Measurements from ENCODE around the gene PHOSPHO1.

The PHOSPHO1 gene

DNA sequence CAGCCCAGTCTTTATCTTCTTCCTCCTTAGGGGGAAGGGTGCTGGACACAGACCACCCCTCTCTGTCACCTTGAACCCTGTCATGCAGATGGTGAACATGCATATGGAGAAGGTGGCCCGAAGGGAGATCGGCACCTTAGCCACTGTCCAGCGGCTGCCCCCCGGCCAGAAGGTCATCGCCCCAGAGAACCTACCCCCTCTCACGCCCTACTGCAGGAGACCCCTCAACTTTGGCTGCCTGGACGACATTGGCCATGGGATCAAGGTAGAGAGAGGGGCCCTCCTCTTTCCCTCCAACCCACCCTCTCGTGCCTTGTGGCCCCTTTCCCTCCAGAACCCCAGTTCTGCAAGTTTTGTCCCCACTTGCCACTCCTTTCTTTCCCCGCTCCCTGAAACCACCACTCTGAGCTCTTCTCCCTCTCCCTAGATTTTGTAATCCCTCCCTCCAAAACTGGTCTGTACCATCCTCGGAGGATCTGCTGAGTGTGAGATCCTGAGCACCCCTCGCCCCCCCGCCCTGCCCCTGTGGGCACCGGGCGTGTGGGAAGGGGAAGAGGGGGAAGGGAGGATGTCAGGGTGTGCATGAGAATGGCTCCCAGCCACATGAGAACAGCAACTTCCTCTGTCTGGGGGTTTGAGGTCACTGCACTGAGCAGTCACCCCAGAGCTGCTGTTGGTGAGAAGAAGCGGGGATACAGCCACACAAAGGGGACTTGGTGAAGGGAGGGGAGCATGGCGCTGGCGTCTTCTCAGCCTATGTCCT lies 12.8 kb downstream of the PHOSPHO1 start:
- DNase-seq, result no peak

DNA sequence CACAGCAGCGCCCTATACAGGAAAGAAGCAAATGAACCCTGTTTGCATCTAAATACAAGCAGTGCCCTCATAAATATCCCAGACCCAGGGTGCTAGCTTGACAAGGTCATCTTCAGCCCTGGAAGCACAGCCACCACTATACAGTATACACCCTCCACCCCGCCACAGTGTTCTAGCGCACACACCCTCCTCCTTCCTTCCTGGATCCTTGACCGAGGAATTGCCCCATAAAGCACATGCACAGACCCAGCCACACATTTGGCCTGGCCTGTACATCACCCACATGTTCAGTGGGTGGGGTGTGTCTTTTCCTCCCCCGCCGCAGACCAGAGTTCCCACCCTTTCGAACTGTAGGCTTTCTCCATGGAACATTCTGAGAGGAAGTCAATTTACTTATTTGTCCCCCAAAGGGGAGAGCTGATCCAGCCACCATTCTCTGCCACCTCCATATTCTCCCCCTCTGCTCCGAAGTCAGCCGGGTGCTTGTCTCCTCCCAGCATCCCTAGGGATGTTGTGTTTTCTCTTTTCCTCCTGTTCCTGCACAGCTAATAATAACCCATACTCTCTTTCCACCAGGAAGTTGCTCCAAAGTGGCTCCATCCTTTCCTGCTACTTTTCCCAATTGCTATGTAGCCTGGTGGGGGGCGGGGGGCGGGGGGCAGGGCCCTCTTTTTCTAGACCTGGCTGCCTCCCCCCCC lies 13.5 kb downstream of the PHOSPHO1 start:
- no peak for DNase-seq

DNA sequence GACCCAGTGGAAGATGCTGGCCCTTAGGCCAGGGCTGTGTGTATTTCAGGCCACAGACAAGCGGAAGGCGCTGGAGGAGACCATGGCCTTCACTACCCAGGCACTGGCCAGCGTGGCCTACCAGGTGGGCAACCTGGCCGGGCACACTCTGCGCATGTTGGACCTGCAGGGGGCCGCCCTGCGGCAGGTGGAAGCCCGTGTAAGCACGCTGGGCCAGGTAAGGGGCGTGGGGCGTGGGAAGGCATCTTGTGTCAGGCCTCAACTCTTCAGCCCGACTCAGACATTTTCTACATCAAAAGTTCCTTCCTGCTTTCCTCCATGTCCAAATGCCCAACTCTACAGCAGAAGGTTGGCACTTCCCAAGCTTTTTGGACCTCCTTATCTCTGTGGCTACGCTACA lies 14.1 kb downstream of the PHOSPHO1 start:
- DNase-seq, result no peak

DNA sequence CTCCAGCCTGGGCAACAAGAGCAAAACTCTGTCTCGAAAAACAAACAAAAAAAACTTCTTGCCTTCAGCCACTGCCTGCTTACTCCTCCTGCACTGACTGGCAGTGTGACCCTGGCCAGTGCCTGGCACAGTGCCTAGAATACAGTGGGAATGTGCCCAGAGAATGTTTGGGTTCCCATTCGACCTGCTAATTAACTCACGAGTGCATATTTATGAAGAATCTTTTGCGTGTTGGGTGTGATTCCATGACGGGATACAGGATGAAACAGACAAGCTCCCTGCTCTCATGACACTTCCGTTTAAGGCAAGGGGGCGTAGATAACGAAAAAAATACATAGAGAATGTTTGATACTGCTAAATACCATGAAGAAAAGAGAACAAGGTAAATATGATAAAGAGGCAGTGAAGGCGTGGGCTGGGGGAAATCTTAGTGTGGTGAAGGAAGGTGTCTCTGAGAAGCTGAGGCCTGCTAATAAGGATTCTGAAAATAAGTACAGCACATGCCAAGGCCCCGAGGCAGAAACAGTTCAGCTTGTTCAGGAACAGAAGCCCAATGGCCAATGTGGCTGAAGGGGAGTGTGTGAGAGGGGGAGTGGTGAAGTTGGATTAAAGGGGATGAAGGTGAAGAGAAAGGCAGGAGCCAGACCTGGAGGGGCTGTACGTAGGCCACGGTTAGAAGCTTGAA lies 15.8 kb downstream of the PHOSPHO1 start:
- no peak for DNase-seq

DNA sequence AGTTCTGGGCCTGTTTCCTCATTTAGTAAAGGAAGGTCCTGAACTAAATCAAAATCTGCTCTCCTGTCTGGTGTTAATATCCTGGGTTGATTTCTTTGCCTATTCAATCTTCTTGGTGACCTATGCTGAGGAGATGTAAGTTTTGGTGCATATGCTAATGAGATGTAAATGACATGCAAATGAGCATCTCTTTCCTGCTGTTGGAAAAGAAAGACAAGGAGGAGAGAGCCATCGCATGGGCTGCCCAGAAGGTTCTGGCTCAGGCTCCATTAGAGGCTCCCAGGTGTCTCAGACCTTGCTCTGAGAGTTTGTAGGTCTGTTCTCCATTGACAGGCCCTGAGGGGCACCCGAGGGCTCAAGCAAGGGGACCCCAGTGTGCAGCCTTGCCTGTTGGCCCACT lies 16.7 kb downstream of the PHOSPHO1 start:
- no peak for DNase-seq

DNA sequence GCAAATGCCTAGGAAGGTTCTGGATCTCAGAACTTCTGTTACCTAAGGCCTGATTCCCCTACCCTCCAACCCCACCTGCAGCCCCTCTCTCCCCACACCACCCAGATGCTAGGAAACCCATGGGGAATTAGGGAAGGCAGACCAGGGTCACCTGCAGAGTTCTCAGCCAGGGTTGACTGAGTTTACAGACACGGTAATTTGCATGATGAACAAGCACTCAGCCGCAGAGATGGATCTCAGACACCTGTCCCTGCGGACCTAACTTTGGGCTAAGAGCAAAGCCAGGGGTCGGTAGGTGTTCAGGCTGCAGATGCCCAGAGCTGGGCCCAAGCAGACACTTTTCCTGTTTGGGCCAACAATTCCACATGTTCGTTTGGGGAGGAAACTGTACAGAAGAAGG lies 17.2 kb downstream of the PHOSPHO1 start:
- DNase-seq, result no peak

DNA sequence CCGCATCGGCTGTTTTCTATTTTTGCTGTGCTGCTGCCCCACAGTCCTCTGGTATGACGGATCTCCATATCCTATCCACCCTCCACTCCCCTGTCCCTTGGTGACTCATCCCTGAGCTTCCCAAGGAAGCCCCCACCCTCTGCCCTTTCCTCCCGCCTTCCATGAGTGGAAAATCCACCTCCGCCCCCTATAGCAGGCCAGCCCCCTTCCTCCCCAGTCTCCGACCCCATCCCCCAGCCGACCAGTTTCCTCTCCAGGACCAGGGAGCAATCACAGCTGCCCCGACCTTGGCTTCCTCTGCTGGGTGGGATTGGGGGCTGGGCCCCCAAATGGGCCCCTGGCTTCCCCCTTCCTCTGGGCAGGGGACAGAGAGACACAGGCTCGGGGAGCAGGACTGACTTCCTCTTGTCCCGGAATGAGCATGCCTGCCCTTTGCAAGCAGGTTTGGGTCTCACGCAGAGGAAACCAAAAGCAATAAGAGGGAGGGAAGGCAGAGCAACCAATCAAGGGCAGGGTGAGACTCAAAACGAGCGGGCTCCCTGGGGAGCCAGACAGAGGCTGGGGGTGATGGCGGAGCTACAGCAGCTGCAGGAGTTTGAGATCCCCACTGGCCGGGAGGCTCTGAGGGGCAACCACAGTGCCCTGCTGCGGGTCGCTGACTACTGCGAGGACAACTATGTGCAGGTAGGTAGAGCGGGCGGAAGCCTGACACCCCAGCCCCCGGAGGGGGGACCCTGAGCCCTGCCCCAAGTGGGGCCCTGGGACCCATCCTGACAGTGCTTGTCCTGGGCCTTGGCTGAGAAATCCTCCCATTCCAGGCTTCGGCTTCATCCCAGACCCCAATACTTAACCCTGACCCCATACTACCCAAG lies 20.2 kb downstream of the PHOSPHO1 start, which contains the start of the genes ABI3 and GNGT2:
TSS of gene ABI3 (plus strand) at position 550 of the 872 bp plus-strand sequence. CDS start at position 568, 18 bp downstream.
TSS of gene GNGT2 (minus strand) at position 417 of the 872 bp plus-strand sequence. CDS start 3,152 bp downstream, outside the sequence.
- DNase-seq, result no peak

DNA sequence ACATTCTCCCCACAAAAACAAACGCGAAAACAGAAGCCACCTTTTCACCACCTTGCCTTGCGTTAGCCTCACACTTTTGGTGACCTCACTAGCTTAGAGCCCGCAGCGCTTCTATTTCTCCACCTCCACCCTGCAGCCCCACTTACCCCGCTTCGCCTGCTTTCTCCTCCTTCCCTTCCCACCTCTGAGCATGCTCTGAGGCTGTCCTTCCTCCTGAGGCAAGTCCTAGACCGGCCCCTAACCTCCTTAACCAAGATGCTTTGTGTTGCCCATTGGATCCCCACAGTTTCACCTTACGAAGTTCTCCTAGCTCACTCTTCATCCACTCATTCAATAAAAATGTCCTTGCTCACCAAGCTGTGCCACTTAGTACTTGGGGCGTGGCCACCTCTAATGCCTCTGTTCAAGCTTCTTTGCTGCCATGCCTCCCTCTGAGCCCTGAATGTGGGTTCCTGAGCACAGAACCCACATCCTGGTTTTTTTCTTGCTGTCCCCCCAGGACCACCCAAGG lies 21.5 kb downstream of the PHOSPHO1 start:
- no peak for DNase-seq

DNA sequence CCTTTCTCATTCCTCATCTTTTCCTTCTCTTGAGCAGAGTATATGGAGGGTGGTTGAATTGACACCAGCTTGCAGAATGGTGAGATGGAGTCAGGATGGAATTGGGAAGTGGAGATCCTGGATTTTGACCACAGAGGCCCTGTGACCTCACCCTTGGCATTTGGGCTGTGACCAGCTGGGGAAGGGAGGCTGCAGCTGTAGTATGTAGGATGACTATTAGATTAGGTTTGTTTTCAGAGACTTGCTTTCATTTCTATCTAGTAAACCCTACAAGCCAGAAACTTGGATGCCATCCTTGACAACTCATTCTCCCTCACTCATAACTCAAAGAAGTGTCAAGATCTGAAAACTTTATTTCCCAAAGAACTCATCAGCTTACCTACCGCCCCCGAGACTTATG lies 26.1 kb downstream of the PHOSPHO1 start:
- no peak for DNase-seq

DNA sequence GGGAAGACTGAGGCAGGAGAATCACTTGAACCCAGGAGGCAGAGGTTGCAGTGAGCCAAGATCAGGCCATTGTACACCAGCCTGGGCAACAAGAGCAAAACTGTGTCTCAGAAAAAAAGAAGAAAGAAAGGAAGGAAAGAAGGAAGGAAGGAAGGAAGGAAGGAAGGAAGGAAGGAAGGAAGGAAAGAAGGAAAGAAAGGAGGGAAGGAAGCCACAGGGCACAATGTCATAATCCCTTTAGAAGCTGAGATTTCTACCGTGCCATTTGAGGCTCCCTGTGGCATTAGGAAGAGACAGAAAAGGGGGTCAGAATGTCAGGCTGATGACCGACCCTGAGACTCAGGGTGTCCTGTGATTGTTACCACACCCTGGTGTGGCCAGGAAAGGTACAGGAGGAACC lies 26.8 kb downstream of the PHOSPHO1 start:
- no peak for DNase-seq

DNA sequence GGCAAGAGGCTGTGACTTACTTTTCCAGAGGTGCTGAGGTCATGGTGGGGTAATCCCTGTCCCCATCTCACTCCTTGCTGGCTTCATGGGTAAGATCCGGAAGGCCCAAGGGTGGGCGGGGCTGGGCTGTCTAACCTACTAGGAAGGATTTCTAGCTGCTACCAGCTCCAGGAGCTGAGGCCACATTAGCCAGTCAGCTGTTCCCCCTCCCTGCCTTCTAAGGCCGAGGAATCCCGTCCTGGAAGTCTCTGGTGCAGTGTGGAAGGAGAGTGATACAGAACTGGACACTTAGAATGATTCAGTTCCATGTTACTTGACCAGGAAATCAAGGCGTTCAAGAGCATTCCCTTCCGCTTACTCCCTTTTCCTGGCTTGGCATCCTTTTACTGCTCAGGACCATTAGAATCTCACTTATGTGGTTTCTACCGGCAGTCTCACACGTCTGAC lies 29.1 kb downstream of the PHOSPHO1 start:
- DNase-seq, result no peak

DNA sequence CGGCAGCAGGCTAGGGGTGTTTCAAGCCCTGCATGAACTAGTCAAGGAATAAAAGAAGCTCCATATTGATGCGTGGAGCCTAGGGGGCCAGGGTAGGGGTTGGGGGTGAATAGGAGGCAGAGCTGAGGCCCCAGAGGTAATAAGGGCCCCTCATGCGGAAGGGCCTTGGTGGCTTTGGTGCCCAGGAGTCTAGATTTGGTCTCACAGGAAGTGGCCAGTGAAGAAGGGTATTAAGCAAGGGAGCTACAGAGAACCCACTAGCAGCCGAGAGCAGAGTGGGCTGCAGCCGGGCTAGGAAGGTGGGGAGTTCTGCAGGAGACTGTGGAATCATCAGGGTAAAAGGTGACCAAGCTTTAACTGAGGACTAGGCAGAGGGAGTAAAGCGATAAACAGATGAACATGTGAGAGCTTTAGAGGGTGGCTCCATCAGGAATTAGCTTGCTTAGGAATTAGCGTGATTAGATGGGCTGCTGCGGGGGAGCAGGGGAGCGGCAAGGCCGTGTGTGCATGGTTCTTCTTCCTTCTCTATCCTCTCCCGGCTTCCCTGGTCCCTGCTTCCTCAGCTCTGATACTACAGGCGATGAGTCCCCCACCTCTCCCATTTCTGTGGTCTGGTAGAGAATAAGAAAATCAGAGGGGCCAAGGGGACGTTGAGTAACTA lies 30.0 kb downstream of the PHOSPHO1 start:
- no peak for DNase-seq

DNA sequence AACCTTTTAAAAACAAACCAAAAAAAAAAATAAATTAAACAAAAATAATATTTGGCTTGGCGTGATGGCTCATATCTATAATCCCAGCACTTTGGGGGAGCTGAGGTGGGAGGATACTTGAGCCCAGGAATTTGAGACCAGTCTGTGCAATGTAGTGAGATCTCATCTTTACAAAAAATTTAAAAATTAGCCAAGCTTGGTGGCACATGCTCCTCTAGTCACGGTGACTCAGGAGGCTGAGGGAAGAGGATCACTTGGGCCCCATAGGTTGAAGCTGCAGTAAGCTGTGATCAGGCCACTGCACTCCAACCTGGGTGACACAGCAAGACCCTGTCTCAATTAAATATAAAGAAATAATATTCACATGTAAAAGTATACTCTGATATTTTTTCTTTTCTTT lies 32.4 kb downstream of the PHOSPHO1 start:
- no peak for DNase-seq

DNA sequence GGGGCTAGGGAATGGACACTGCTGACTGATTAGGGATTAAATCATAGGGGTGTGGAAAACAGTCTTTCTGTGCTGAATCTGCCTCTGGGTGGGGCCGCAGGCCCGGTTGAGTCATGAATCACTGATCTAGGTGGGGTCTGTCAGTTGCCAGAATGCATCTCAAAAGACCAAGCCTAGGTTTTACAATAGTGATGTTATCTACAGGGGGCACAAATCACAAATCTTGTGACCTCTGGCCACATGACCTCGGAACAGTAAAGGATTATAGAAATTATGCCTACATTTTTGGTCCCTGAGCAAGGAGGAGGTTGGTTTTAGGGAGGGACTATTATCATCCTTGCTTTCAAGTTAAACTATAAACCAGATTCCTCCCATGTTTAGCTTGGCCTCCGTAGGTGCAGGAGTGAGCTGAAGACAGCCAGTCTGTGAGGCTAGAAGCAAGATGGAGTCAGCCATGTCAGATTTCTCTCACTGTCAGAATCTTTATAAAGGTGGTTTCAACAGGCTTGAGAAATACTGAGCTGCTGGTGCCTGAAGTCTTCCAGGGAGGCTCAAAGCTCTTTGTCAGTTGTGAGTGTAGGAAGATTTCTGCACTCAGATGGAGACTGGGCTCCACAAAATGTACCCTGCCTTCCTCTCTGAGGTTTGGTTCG lies 33.1 kb downstream of the PHOSPHO1 start:
- DNase-seq, result no peak

DNA sequence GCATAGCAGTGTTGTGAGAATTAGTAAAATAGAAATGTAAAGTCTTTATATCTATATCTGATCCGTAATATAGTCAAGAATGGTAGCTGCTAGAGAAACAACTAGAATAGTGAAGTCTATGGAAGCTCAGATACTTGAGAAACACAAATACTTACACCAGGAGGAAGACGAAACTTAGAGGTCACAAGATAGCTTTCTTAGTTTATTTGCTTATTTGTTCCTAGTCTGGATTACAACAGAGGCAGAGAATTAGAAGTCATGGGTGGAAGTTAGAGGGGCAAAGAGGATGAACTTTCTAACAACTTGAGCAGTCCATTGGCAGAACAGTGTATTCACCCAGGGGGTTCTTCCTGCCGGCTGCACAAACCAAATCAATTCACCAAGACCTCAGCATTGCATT lies 34.1 kb downstream of the PHOSPHO1 start:
- no peak for DNase-seq

DNA sequence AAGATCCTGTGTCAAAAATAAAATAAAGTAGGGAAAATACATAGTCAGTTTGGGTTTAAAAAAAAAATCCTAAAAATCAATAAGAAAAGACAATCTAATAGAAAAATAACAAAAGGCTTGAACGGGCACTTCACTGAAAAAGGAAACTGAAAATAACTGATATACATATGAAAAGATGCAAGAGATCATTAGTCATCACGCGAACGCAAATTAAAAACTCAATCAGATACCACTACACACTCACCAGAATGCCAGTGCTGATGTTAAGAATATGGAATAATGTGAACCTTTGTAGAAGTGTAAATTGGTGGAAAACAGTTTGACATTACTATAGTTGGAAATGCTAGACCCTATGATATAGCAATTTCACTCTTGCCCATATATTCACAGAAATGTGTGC lies 34.8 kb downstream of the PHOSPHO1 start:
- DNase-seq, result no peak

DNA sequence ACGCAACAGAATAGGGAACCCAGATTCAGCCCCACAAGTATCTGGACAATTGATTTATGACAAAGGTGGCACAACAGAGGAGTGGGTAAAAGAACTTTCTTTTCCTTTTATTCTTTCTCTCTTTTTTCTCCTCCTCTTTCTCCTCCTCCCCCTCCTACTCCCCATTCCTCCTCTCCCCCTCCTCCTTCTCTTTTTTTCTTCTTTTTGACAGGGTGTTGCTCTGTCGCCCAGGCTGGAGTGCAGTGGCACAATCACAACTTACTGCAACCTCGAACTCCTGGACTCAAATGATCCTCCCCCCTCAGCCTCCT lies 36.3 kb downstream of the PHOSPHO1 start:
- DNase-seq, result no peak

DNA sequence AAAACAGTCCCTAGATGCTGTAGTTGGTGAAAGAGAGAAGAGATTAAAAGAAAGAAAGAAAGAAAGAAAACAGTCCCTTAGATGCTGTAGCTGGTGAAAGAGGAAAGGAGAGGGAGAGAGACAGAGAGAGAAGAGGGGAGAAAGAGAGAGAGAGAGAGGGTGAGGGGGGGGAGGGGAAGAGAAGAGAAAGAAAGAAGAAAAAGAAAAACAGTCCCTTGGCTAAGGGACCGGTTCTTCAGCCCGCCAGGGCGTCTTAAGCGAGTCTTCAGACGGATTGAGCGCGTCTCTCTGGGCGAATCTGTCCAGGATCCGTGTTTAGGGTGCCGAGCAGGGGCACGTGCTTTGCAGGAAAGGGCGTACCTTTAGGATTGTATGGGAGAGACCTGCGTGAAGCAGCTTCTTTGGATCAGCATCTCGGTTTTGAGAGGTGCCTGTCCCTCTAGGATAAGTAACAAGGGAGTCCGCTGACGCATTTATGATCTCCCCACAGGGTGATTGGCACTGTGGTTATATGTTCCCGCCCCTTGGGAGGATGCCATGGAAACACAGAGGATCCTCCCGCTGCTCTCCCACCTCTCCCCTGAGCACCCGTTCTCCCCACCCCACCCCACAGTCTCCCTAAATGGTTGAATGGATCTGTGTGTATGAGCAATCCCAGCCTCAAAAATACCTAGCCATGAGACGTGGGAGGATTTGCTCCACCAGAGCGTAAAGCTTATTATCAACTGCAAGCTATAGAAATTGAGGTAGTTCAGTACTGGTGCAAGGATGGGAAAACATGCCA lies 36.9 kb downstream of the PHOSPHO1 start:
- DNase-seq, result no peak

DNA sequence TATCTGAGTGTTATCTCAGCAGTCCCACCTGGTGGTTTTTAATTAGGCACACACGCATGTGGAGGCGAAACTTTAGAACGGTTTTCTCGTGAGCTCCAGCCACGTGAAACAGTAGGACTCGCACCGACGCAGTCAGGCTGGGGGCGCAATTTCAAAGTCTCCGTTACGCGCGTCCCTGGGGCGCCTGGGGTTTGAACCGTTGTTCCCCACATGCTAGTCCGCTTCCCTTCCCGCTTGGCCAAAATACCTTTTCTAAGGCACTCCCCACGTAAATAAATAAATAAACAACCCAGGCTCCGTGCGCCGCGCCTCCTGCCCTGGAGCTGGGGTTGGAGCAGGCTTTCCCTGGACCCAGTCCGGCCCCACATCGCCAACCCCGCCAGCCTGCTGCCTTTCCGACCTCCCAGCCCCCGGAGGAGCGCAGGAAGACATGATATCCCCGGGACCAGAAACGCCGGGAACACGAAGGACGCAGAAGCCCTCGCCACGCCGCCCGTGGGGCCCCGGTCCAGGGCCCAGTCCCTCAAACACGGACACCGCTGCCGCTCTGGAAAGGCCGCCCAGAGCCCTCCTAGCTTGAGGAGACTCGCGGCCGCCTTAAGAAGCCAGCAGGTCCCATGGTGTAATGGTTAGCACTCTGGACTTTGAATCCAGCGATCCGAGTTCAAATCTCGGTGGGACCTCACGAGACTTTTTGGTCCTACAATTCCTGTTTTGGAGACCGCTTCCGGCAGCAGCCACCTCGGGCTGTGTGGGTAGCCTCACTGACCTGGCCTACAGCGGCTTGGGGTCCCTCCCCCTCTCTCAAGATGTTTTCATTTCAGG lies 38.5 kb downstream of the PHOSPHO1 start:
- peak; percentile 98 for DNase-seq
